LNCaP clone FGC (cell line): Measurements from ENCODE around the gene DSCAM.

Source experiments
- DNase-seq: peaks from one replicate; pipeline ENCODE4 v3.0.0-alpha.2; 2011; ENCODE audit warnings: low read depth
- H3K4me3 ChIP-seq: 2 replicates; pipeline ENCODE4 v1.5.1; 2011; ENCODE audit warnings: mild to moderate bottlenecking, low read depth, low read length, control low read depth
- TF ChIP-seq, protein P1 (sequence below): IDR thresholded peaks from 2 replicates; pipeline ENCODE4 v1.5.1; 2012; ENCODE audit warnings: mild to moderate bottlenecking; ENCODE audit not compliant: control insufficient read depth, insufficient read depth; ENCODE audit errors: extremely low read depth

Gene DSCAM

DNA sequence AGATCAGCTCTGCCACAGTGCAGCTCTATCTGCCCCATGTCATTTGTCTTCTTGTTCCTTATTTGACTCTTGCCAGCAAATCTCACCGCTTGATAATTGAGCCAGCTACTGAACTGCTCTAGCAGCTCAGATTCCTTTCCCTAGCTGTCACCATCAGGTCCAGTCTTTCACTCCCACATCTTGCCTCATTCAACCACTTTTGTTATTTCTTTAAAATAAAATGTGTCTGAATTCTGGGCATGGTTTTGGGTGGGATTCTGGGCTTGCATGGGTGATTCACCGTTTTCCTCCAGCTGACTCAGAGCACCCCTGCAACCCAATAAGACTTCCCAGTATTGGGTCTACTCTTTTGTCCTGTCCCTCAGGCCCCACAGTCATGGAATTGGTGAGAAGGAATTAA, 215.7 kb downstream of the DSCAM start:
- TF ChIP-seq, protein P1, sequence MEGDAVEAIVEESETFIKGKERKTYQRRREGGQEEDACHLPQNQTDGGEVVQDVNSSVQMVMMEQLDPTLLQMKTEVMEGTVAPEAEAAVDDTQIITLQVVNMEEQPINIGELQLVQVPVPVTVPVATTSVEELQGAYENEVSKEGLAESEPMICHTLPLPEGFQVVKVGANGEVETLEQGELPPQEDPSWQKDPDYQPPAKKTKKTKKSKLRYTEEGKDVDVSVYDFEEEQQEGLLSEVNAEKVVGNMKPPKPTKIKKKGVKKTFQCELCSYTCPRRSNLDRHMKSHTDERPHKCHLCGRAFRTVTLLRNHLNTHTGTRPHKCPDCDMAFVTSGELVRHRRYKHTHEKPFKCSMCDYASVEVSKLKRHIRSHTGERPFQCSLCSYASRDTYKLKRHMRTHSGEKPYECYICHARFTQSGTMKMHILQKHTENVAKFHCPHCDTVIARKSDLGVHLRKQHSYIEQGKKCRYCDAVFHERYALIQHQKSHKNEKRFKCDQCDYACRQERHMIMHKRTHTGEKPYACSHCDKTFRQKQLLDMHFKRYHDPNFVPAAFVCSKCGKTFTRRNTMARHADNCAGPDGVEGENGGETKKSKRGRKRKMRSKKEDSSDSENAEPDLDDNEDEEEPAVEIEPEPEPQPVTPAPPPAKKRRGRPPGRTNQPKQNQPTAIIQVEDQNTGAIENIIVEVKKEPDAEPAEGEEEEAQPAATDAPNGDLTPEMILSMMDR = no peak
- no peak overlapping the region for H3K4me3 ChIP-seq
- DNase-seq = no peak

- no peak overlapping the region for H3K4me3 ChIP-seq
- TF ChIP-seq, protein P1 = no peak
- no peak for DNase-seq
These were observed 221.0 kb downstream of the DSCAM start for GRCh38 chr21:40625991-40626390.

DNA sequence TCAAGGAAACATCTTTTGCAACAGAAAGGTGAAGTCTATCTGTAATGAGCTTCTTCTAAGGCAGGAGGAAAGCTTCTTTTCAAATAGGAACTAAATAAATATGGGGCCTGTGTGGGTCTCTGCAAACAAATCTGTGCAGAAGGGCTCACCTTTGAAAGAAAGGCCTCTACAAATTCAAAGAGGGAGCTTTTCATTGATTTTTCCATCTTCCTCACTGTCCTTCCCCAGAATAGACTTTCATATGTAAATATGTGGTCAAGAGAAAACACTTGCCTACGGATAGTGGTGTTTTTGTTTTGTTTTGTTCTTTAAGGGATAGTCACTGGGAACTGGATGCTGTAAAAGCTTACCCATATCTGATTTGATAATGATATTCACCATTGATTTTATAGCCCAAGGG, 223.4 kb downstream of the DSCAM start:
- no peak overlapping the region for H3K4me3 ChIP-seq
- TF ChIP-seq, protein P1 = no peak
- no peak for DNase-seq

GRCh38 chr21:40622531-40622930, 224.4 kb downstream of the DSCAM start:
- no peak for DNase-seq
- H3K4me3 ChIP-seq = no peak overlapping the region
- TF ChIP-seq, protein P1 = no peak

DNA sequence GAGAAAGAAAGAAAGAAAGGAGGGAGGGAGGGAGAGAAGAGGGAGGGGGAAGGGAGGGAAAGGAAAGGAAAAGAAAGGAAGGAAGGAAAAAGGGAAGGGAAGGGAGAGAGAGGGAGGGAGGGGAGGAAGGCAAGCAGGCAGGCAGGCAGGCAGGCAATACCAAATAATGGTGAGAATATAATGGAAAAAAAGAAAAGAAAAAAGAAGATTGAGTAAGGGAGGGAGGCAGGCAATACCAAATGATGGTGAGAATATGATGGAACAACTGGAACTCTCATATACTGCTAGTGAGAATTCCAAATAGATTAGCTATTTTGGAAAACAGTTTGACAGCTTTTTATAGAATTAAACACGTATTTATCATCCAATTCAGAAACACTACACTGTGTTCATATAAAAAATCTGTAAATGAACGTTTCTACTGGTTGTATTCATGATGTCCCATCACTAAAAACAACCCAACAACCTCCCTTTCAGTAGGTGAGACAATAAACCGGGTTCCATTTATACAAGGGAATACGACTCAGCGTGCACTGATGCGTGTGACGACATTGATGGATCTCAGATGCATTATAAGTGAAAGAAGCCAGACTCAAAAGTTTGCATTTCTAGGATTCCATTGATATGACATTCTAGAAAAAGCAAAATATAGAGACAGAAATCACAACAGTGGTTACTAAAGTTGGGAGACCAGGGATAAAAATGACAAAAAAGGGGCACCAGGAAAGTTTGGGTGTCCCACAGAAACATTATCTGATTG, 226.4 kb downstream of the DSCAM start:
- TF ChIP-seq, protein P1 = no peak
- no peak for DNase-seq

GRCh38 chr21:40618191-40618973, 228.6 kb downstream of the DSCAM start:
- no peak for DNase-seq

More for the DNA sequence above, 226.4 kb downstream of the DSCAM start:
- H3K4me3 ChIP-seq = no peak overlapping the region

More at GRCh38 chr21:40618191-40618973, 228.6 kb downstream of the DSCAM start:
- TF ChIP-seq, protein P1 = no peak
- no peak overlapping the region for H3K4me3 ChIP-seq
